ENCODE results near the gene C4B. TPM values are rescaled to one million over a fixed set of nuclear protein-coding genes. Genes with fewer than 3 reads are reported as not detected.

Gene C4B
- total and polyA plus RNA-seq, 2 donors (not counting 1 experiment from before 2014, with no cell fraction given): 4.7 to 7.4 TPM

DNA sequence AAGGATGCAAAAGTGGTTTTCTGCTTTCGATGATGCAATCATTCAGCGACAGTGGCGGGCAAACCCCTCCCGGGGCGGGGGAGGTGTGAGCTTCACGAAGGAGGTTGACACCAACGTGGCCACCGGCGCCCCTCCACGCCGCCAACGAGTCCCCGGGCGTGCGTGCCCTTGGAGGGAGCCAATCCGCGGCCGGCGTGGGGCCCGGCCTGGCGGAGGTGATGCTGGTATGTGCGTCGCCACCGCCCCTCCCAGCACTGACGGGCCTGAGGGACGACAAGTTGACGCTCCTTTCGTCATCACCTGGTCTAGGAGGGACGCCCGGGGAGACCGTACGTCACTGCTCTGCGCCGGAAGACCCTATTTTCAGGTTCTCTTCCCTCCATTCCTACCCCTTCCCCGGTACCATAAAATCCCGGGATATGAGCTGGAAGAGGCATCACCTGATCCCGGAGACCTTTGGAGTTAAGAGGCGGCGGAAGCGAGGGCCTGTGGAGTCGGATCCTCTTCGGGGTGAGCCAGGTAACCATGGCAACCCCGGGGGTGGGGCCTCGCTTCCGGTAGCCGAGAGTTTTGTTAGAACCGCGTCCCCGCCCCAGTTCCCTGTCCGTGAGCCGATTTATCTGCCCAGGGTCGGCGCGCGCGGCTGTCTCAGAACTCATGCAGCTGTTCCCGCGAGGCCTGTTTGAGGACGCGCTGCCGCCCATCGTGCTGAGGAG is 42.4 kb upstream of the C4B start, which contains the start of gene DXO:
DXO (minus strand) TSS at position 146 of the 716 bp plus-strand sequence. CDS start 463 bp downstream, outside the sequence.
- Histone ChIP-seq H3K36me3 (replicated peaks in 1 of 2; ENCODE audit: control extremely low read depth in 1 of 2, control insufficient read depth in 1 of 2, extremely low read depth in 1 of 2, insufficient read depth in 2 of 2, low read length in 1 of 2) (peaks cover under 1 to 30% of the 10 kb centered on the region in 2 experiments), H3K4me3 (ENCODE audit: control extremely low read depth in 1 of 5, extremely low read depth in 1 of 5, insufficient read depth in 1 of 5, low read depth in 2 of 5, low read length in 4 of 5) (peak within 1 kb of the TSS; percentile 51 to 92 (median 80)), H3K9me3 (ENCODE audit: control extremely low read depth in 1 of 3, control insufficient read depth in 2 of 3, insufficient read depth in 1 of 3, low read length in 2 of 3) (peaks cover 0 to 3% (median 0%) of the 10 kb centered on the region in 3 donors), H3K79me2 (ENCODE audit: control insufficient read depth, insufficient read depth, low read length) (peaks cover 11% of the 10 kb centered on the region), H3K9ac (ENCODE audit: low read length) (peak within 1 kb of the TSS; percentile 98), H2AFZ (ENCODE audit: insufficient read depth, low read depth, low read length, poor library complexity, severe bottlenecking) (peak within 1 kb of the TSS; percentile 77), H3K4me2 (replicated peaks; ENCODE audit: low read depth, low read length, poor library complexity, severe bottlenecking) (peak within 1 kb of the TSS; percentile 89), H4K20me1 (ENCODE audit: control insufficient read depth, insufficient read depth, low read length, poor library complexity, severe bottlenecking) (no peaks in the 10 kb centered on the region), H3K27ac (ENCODE audit: low read length in 2 of 2) (peak within 1 kb of the TSS; percentile 96 to 100), H3K27me3 (replicated peaks in 1 of 4; ENCODE audit: control extremely low read depth in 1 of 4, control insufficient read depth in 3 of 4, insufficient read depth in 4 of 4, low read length in 3 of 4) (no peaks in the 10 kb centered on the region), H3K4me1 (ENCODE audit: control insufficient read depth in 2 of 2, insufficient read depth in 2 of 2, low read length in 2 of 2) (peaks cover 18 to 23% of the 10 kb centered on the region in 2 donors)
- ChIA-PET CTCF (interaction anchor here (1.2 to 1.8 kb wide), 3 partner anchors 13 to 21 kb away, joined by 3 to 10 read pairs (median 6); partner anchors contain the start of genes NELFE and SKIC2), POLR2A (interaction anchor here (0.7 to 3.6 kb wide), 11 partner anchors 9 to 1355 kb away, joined by 3 to 24 read pairs (median 5); partner anchors contain the start of genes ATF6B, BAG6, DDX39B and EHMT2)
- H3K4me3 Mint-ChIP-seq: peak within 1 kb of the TSS; percentile 98
- H3K4me1 Mint-ChIP-seq: peaks cover 34% of the 10 kb centered on the region
- DNase-seq (peak; percentile 100), ATAC-seq (ENCODE audit: low read depth) (peak; percentile 89)
- H3K27me3 Mint-ChIP-seq: no peaks in the 10 kb centered on the region
- intact Hi-C loops (cut with micrococcal nuclease): loop anchor here (1.0 to 10.0 kb wide), 5 partner anchors 13 to 1907 kb away; partner anchors contain the start of genes CLIC1, HSD17B8, POLR1H and PPP1R11
- no peak for TF ChIP-seq EZH2 (IDR thresholded peaks at IDR 0.05; ENCODE audit: borderline replicate concordance, insufficient read depth, low read depth, low read length, poor library complexity, severe bottlenecking)
- TF ChIP-seq CTCF (IDR thresholded peaks at IDR 0.05): no peak
- no peaks in the 10 kb centered on the region for H3K9me3 Mint-ChIP-seq (ENCODE audit: insufficient read depth)
- H3K27ac Mint-ChIP-seq: peak within 1 kb of the TSS; percentile 100
- under 1% methylated on average over 60 of the region's 62 CpGs for WGBS (ENCODE audit: insufficient coverage)
